ENCODE data around the gene TP53I3. TPM values are rescaled to one million over a fixed set of nuclear protein-coding genes. Genes with fewer than 3 reads are reported as not detected.
"Not testable (repeated sequence)": the region's sequence is repeated elsewhere in the genome, so short reads cannot be mapped to it uniquely, and the experiment has no call there.

TP53I3 gene
- total RNA-seq, 1 experiment from 2014 or later = 19.6 TPM

DNA sequence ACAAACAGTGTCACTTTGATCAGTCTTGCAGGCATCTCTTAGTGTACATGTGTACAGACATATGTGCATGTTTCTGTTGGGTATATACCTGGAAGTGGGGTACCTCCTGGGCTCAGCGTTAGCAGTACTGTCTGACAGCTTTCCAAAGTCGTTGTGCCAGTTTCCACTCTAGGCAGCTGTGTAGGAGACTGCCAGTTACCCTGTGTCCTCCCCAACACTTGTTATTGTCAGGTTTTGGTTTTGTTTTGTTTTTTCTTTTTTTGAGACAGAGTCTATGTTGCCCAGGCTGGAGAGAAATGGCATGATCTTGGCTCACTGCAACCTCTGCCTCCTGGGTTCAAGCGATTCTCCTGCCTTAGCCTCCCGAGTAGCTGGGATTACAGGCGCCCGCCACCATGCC lies 28.9 kb downstream of the TP53I3 start:
- H3K27ac ChIP-seq = no peak overlapping the region
- no peaks in the 10 kb centered on the region for H3K27me3 ChIP-seq (replicated peaks)
- no peak for DNase-seq (ENCODE audit: low read depth in 1 of 2, low spot score in 2 of 2)
- no peaks in the 10 kb centered on the region for H3K36me3 ChIP-seq
- H3K4me1 ChIP-seq (replicated peaks) = peaks cover 11% of the 10 kb centered on the region; the same call in 1 of the 2 replicates
- no peak overlapping the region for H3K4me3 ChIP-seq
- H3K9me3 ChIP-seq (replicated peaks) = no peaks in the 10 kb centered on the region

DNA sequence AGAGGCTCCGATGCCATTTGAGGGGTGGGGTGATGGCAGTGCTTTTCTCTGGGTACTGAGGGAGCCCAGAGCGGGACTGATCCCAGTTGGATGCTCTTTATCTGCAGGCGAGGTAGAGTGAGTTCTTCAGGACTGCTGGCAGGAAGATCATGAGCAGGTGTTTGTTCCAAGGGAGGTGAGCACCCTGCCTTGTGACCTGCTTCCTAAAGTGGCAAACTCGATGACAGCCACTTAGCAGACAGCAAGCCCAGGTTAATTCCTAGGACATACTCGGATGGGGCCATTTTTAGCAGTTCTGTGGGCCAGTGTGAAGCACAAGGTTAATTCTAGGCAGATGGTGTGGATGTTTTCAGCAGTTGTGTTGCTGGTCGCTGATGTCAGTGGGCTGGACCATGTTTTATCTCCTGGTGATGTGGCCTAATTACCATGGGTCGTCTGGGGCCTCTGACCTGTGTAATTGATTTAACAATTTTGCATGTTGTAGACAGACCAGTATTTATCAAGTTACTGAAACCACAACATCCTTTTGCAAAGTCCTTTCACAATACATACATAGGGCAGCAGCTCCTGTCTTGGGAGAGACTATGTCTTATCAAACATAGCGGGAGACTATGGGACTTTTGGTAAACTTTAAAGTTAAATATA lies 30.1 kb downstream of the TP53I3 start:
- no peak for DNase-seq (ENCODE audit: low read depth in 1 of 2, low spot score in 2 of 2)
- no peaks in the 10 kb centered on the region for H3K36me3 ChIP-seq
- peaks cover 11% of the 10 kb centered on the region; the same call in 1 of the 2 replicates for H3K4me1 ChIP-seq (replicated peaks)
- no peak overlapping the region for H3K27ac ChIP-seq
- no peak overlapping the region for H3K4me3 ChIP-seq
- no peaks in the 10 kb centered on the region for H3K27me3 ChIP-seq (replicated peaks)
- no peaks in the 10 kb centered on the region for H3K9me3 ChIP-seq (replicated peaks)

DNA sequence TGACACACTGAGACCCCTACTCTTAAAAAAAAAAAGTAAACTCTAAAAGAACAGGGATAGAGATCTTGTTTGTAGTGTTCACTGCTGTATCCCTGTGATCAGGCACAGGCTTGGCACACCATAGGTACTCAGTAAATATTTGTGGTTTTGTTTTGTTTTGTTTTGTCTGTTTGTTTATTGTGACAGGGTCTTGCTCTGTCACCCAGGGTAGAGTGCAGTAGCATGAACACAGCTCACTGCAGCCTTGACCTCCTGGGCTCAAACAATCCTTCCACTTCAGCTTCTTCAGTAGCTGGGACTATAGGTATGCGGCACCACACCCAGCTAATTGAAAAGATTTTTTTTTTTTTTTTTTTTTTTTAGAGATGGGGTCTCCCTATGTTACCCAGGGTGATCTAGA lies 31.7 kb downstream of the TP53I3 start:
- Histone ChIP-seq H3K27ac (no peak overlapping the region), H3K4me3 (no peak overlapping the region), H3K9me3 (replicated peaks) (no peaks in the 10 kb centered on the region), H3K36me3 (no peaks in the 10 kb centered on the region), H3K4me1 (replicated peaks) (peaks cover 17% of the 10 kb centered on the region), H3K27me3 (replicated peaks) (no peaks in the 10 kb centered on the region)
- peak in 1 of 2 experiments; percentile 41 for DNase-seq (ENCODE audit: low read depth in 1 of 2, low spot score in 2 of 2)

DNA sequence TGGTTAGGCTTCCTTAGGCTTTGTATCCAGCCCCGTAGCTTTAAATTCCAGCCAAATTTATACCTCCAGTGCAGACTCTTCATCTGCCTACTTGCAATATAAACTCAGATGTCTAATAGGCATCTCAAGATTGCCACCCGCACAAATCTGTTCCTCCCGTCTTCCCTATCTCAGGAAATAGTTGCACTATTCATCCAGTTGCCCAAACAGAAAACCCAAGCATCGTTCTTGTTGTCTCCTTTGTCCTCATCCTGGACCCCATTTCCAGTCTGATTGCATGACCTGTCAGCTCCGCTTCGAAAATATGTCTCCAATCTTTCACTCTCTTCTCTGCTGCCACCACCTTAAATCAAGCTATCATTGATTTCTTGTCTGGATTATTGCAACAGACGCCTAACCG lies 32.8 kb downstream of the TP53I3 start:
- no peak for DNase-seq (ENCODE audit: low read depth in 1 of 2, low spot score in 2 of 2)
- Histone ChIP-seq H3K4me1 (replicated peaks) (peaks cover 20% of the 10 kb centered on the region), H3K36me3 (no peaks in the 10 kb centered on the region), H3K27ac (no peak overlapping the region), H3K9me3 (replicated peaks) (no peaks in the 10 kb centered on the region), H3K27me3 (replicated peaks) (no peaks in the 10 kb centered on the region), H3K4me3 (no peak overlapping the region)

DNA sequence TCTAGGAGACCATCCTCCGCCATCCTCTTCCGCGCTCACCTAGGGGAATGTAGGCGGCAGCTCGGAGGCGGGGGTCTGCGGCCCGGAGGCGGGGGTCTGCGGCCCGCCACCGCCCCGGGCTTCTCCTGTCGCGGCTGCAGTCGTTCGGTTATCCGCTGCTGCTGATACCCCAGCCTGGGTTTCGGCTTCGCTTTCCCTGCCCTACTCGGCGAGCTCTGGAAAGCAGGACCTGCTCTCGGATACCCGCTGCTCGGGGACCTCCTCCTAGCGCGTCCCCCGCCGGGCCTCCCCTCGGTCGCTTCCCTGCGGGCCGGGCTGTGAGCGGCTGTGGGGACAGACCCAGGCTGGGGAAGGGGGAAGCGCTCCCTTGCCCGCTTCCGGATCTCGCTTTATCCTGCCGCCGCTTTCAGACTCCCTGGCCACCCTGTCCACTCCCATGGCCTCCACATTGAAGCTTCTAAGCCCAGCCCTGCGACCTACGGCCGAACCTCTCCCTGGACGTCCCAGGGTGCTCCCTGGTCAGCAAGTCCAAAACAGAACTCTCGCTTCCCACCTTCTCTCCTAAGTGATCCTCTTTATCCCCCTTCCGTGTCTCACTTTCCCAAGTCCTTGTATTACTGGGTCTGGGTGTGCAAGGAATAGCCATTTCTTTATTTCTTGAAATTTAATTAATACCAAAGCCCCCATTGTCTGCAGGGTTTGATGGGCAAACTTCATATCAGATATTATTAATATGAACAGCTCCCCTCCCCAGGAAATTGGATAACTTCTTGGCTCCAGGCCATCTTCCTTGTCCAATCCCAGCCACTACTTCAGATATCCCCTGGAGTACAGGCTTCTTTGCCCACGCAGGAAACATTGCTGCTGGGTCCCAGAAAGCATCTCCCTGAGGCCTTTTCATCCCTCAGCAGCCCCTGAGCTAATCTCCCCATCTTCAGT lies 34.3 kb downstream of the TP53I3 start:
- H3K4me3 ChIP-seq = peak overlapping the region; percentile 56
- H3K4me1 ChIP-seq (replicated peaks) = peaks cover 24% of the 10 kb centered on the region

DNA sequence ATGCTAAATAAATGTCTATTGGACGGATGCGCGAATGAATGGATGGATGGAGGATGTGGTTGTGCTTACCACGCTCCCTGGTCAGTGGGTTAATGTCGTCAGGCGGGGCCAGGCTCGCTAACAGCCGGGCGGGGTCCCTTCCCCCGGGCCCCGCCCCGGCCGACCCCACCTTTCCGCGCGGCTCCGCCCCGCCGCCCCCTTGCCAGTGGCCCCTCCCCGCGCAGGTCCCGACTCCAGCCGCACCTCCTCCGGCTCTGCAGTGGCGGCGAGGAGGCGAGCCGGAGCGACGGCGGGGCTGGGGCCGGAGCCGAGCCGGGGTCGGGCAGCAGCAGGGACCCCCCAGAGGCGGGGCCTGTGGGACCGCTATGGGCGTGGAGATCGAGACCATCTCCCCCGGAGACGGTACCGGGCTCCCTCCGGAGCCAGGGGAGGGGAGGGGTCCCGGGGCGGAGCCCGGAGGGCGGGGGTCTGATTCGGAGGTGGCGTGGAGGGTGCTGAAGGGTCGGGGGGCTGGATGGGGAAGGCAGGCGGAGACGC lies 35.1 kb downstream of the TP53I3 start, which contains the start of gene FKBP1B:
FKBP1B (plus strand) TSS at position 257 of the 537 bp plus-strand sequence; CDS start at position 366, 109 bp downstream.
- Histone ChIP-seq H3K27me3 (replicated peaks) (no peaks in the 10 kb centered on the region), H3K9me3 (replicated peaks) (no peaks in the 10 kb centered on the region), H3K4me1 (replicated peaks) (peaks cover 24% of the 10 kb centered on the region), H3K27ac (no peak within 1 kb of the TSS), H3K4me3 (peak within 1 kb of the TSS; percentile 56), H3K36me3 (no peaks in the 10 kb centered on the region)
- peak; percentile 25 to 76 for DNase-seq (ENCODE audit: low read depth in 1 of 2, low spot score in 2 of 2)

More for the DNA sequence above, 34.3 kb downstream of the TP53I3 start:
- Histone ChIP-seq H3K27me3 (replicated peaks) (no peaks in the 10 kb centered on the region), H3K27ac (no peak overlapping the region), H3K36me3 (no peaks in the 10 kb centered on the region), H3K9me3 (replicated peaks) (no peaks in the 10 kb centered on the region)
- DNase-seq (ENCODE audit: low read depth in 1 of 2, low spot score in 2 of 2) = peak in 1 of 2 experiments; percentile 33

DNA sequence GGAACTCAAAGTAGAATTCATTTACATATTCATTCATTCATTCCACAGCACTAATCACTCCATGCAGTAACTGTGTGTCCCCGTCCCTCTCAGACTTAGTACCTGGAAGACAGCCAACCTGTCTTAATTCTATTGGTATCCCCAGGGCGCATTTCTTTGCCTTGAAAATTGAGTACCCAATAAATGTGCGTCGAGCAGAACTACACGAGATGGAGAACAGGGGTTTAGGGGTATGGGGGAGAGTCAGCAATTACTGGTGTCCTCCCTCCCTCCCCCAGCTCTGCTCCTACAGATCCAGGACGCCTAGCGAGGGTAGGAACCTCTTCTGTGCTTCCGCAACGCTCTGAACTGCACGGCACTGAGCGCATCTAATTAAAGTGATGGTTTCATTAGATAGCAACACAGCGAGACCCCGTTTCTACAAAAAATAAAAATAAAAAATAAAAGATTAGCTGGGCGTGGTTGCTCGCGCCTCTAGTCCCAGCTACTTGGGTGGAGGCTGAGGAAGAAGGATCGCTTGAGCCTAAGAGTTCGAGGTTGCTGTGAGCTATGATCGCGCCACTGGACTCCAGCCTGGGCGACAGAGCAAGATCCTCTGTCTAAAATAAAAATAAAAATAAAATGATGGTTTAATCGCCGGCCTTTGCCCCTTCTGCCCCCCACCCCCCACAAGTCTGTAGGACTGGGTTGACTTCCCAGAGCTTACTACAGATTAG lies 35.7 kb downstream of the TP53I3 start:
- H3K4me1 ChIP-seq (replicated peaks) = peaks cover 24% of the 10 kb centered on the region
- no peak for DNase-seq (ENCODE audit: low read depth in 1 of 2, low spot score in 2 of 2)
- H3K4me3 ChIP-seq = peak overlapping the region; percentile 56
- no peaks in the 10 kb centered on the region for H3K27me3 ChIP-seq (replicated peaks)
- H3K9me3 ChIP-seq (replicated peaks) = no peaks in the 10 kb centered on the region
- H3K36me3 ChIP-seq = no peaks in the 10 kb centered on the region
- no peak overlapping the region for H3K27ac ChIP-seq

DNA sequence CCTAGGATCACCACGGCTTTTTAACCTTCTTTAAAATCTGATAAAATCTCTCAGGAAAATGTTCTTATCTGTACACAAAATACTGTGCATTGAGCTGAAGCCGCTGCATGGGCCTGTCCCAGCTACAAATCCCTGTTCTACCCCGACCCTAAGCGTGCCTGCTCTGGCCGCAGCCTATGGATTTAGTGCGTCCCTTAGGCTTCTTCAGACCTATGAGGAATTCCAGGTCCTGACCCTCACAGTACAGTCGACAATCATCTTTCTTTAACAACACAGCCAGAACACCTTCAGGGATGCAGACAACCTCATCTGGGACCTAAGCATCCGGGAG lies 37.0 kb downstream of the TP53I3 start:
- DNase-seq (ENCODE audit: low read depth in 1 of 2, low spot score in 2 of 2) = no peak
- Histone ChIP-seq H3K4me1 (replicated peaks) (peaks cover 15% of the 10 kb centered on the region), H3K9me3 (replicated peaks) (no peaks in the 10 kb centered on the region), H3K4me3 (no peak overlapping the region), H3K36me3 (no peaks in the 10 kb centered on the region; the same call in 1 of the 2 replicates), H3K27me3 (replicated peaks) (no peaks in the 10 kb centered on the region), H3K27ac (no peak overlapping the region)

DNA sequence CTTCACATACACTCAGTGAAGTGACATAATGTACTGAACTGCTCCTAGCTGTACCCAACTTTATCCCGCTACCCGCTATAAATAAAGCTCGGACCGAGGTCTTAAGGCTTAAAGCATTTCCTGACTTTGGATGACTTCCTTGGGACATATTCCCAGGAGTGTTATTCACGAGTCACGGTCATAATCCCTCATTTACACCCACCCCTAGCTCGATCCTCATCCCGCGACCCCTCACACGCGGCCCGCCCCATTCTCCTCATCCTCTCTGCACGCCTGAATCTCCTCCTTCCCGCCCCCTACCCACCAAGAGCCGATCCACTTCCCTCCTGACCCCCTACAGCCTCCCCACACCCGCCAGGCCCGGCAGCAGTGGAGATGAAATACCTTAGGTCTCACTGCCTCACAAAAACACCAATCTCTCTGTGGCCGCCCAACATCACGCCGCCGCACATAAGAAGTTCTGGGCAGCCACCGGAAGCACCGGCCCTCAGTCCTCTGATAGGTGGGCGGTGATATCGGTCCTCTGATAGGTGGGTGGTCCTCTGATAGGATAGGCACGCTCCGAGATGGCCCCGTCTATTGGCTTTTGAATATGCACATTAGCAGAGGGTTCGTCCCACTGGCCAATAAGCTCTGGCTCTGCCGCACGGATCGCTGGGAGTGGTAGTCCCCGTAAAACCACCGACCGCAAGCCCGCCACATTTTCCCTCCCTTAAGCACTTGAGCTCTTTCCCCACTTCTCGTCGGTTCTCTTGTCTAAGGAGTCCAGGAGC lies 37.5 kb downstream of the TP53I3 start, which contains the start of gene WDCP:
WDCP (minus strand) TSS at position 462 of the 773 bp plus-strand sequence. CDS start 7,897 bp downstream, outside the sequence.
- Histone ChIP-seq H3K27me3 (replicated peaks) (no peaks in the 10 kb centered on the region), H3K4me1 (replicated peaks) (peaks cover 13% of the 10 kb centered on the region), H3K4me3 (peak within 1 kb of the TSS; percentile 54), H3K36me3 (no peaks in the 10 kb centered on the region; the same call in 1 of the 2 replicates), H3K27ac (peak within 1 kb of the TSS; percentile 24; the same call in 1 of the 2 replicates), H3K9me3 (replicated peaks) (no peaks in the 10 kb centered on the region)
- DNase-seq (ENCODE audit: low read depth in 1 of 2, low spot score in 2 of 2) = peak; percentile 91 to 98

DNA sequence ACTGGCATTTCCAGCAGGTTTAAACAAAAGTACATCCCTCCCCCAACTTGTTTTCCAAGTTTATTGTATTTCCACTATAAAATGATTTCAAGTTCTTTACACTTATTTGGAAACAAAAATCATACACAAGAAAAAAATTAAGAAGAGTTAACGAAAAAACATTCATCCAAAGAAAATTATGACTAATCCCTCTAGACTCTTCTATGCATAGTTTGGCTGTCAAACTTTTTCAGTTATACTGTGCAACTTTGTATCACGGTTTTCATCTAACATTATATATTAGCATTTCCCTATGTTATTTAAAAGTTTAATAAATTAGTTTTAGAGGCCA lies 38.1 kb downstream of the TP53I3 start:
- H3K36me3 ChIP-seq = no peaks in the 10 kb centered on the region; the same call in 1 of the 2 replicates
- H3K4me1 ChIP-seq (replicated peaks) = peaks cover 13% of the 10 kb centered on the region
- no peak overlapping the region; the same call in 1 of the 2 replicates for H3K27ac ChIP-seq
- DNase-seq (ENCODE audit: low read depth in 1 of 2, low spot score in 2 of 2) = no peak
- H3K27me3 ChIP-seq (replicated peaks) = no peaks in the 10 kb centered on the region
- H3K9me3 ChIP-seq (replicated peaks) = no peaks in the 10 kb centered on the region
- H3K4me3 ChIP-seq = peak overlapping the region; percentile 54

DNA sequence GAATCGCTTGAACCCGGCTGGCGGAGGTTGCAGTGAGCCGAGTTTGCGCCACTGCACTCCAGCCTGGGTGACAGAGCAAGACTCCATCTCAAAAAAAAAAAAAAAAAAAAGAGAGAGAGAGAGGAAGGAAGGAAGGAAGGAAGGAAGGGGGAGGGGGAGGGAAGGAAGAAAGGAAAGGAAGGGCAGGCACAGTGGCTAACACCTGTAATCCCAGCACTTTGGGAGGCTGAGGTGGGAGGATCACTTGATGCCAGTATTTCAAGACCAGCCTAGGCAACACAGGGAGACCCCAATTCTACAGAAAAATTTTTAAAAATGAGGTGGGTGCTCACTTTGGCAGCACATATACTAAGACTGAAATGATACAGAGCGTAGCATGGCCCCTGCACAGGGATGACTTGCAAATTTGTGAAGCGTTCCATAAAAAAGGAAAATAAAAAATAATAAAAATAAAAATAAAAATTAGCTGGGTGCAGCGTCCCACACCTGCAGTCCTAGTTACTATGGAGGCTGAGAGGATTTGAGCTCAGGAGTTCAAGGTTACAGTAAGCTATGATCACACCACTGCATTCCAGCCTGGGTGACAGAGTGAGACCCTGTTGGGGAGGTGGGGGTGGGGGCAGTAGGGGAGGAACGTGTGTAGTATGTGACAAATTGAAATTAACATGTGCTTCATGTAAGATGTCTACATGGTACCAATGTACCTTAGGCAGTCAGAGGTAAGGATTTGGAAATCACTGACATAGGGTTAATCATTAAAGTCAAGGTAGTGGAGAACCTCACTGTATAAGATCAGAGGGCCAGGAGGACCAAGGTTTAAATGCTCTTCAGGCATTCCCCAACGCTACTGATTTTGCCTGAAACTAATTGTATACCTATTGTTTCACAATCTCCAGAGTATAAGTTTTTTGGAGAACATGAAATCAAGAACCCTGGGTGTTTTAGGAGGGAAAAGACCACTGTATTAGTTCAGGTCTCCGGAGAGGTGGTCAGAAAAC lies 38.8 kb downstream of the TP53I3 start:
- H3K36me3 ChIP-seq = no peaks in the 10 kb centered on the region; the same call in 1 of the 2 replicates
- H3K27ac ChIP-seq = no peak overlapping the region
- H3K4me3 ChIP-seq = peak overlapping the region; percentile 54
- H3K27me3 ChIP-seq (replicated peaks) = no peaks in the 10 kb centered on the region
- H3K9me3 ChIP-seq (replicated peaks) = no peaks in the 10 kb centered on the region
- H3K4me1 ChIP-seq (replicated peaks) = peaks cover 13% of the 10 kb centered on the region
- DNase-seq (ENCODE audit: low read depth in 1 of 2, low spot score in 2 of 2) = no peak

DNA sequence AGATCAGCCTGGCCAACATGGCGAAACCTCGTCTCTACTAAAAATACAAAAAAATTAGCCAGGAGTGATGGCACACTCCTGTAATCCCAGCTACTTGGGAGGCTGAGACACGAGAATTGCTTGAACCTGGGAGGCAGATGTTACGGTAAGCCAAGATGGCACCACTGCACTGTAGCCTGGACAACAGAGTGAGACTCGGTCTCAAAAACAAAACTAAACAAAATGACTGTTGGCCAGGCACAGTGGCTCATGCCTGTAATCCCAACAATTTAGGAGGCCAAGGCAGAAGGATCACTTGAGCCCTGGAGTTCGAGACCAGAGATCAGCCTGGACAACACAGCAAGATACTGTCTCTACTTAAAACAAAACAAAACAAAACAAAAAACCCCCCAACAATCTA lies 41.5 kb downstream of the TP53I3 start:
- H3K27ac ChIP-seq; H3K4me1 ChIP-seq (replicated peaks); H3K9me3 ChIP-seq (replicated peaks); DNase-seq (ENCODE audit: low read depth in 1 of 2, low spot score in 2 of 2); H3K4me3 ChIP-seq; H3K27me3 ChIP-seq (replicated peaks): not testable (repeated sequence)
- H3K36me3 ChIP-seq = peaks cover 17% of the 10 kb centered on the region

All from SJSA1 (cell line).